GM18951 (cell line): Measurements from ENCODE around the gene ADIRF.
"Not testable (repeated sequence)": the region's sequence is repeated elsewhere in the genome, so short reads cannot be mapped to it uniquely, and the experiment has no call there.

Source experiments
- POLR2A ChIP-seq: IDR thresholded peaks from 4 replicates; pipeline ENCODE4 v1.6.1; 2011; ENCODE audit warnings: mild to moderate bottlenecking; ENCODE audit not compliant: insufficient read length, insufficient read depth; ENCODE audit errors: extremely low read depth
- in situ Hi-C: fragments of 300-500 bp; cut with MboI; formaldehyde crosslinking; loops from one replicate; pipeline ENCODE4 v1.12.0; 2022; ENCODE audit warnings: low sequenced_read_pairs, mixed read lengths, inconsistent platforms; ENCODE audit not compliant: unreplicated experiment

Gene ADIRF

DNA sequence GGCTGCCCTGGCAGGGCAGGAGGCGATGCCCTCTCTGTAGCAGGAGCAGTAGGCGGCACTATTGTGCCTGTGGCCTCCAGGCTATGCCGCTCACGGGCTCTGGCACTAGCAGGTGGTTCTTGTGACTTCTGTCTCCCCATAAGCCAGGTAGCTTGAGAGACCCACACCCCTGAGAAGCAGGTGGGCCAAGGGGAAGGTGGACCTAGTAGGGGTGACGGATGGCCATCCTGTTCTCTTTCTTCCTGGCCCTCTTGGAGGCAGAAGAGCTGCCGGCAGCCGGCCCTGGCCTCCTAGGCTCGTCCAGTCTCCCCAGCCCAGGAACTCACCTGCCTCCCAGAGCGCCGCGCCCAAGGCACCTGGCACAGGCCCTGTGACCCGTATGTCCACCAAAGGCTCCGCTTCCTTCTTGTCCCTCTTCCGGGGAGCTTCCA lies 26.3 kb upstream of the ADIRF start:
- in situ Hi-C loops: no loop called here
- no peak for TF ChIP-seq POLR2A

DNA sequence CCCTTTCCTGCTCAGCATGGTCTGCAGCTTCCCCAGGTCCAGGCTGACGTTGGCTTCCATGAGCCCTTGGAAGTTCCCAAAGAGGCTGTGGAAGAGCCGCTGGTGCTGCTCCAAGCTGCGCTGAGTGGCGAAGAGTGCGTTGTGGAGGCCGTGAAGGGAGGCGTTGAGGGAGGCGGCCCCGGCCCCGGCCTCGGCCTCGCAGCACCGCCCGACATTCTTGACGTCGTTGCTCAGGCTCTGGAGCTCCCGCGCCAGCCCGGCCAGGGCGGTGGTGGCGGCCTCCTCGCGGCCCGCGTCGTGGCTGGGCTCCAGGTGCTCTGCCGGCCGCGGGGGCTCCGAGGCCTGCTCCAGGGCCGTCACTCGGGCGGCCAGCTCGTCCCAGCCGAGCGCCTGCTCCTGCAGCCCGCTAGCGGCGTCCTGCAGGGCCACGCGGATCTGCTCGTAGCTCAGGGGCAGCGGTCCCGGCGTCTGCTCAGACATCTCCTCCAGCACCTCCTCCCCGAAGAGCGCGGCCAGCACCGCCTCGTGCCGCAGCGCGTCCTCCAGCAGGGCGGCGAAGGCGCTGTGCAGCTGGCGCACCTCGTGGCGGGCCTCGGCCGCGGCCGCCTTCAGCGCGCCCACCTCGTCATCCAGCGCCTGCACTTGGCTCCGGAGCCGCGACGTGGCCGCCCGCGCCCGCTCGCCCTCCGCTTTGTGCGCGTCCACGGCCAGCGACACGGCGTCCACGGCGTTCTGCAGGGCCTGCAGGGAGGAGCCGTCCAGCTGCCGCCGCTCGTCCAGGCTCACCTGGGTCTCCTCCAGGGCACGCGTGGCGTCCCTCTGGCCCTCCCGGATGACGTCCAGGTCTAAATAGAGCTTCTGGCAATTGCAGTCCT lies 25.6 kb upstream of the ADIRF start:
- TF ChIP-seq POLR2A: no peak
- in situ Hi-C loops: no loop called here

DNA sequence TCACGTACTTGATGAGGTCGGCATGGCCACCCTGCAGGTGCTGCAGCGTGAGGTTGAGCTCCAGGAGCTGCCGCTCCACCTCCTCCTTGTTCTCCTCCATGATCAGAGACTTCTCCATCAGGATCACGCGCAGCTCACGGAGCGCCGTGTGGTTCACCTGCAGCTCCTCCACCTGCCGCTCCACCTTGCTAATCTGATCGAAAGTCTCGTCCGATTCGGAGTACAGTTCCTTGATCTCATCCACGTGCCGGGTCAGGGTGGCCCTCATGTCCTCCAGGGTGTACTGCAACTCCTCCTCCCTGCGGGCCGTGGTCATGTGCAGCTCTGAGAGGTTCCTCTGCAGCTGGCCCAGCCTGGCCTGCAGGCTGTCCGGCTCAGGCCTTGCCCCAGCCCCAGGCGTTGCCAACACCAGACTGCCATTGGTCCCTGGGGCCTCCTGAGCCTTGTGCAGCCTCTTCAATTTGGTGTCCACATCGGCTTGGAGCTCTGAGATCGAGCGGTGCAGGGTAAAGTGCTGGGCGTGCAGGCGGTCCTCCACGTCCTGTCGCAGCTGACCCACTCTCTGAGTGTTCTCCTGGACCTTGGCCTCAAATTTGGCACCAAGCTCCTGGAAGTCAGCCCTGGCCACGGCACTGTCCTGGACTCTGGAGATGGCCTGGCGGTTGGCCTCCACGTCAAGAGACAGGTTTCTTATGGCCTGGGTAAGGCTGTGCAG lies 24.8 kb upstream of the ADIRF start:
- no peak for TF ChIP-seq POLR2A
- in situ Hi-C loops: no loop called here

DNA sequence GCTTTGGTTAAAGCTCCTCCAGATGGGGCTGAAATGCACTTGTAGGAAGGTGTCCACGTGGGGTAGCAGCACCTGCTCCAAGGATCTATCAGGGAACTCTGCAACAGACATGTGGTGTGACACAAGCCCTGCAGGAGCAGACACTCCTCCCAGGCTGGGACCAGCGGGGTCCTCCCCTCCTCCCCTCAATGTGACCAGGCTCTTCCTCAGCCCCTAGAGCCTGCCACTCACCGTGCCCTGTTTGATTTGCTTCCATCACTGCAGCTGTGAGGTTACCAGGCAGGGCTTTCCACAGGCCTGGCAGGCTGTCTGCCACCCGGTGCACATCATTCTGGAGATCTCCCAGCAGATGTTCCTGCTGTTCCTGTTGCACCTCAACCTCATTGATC lies 24.3 kb upstream of the ADIRF start:
- in situ Hi-C loops: no loop called here
- TF ChIP-seq POLR2A: no peak

DNA sequence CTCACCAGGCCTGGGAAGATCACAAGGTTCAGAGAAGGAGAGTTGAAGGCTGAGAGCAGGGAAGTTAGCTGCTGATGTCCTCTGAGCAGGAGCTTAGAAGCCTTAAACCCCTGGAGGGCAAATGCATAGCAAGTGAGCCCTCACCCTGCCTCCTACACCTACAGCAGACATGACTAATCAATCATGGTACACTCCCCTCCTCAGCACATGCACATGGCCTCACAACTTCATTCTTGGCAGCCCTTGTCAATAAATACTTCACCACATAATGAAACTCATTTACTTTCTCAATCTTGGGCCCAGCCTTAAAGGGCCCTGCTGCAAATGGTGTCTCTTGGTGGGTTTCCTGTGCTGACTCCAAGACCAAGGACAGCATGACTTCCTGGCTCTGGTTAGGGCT lies 23.8 kb upstream of the ADIRF start:
- in situ Hi-C loops: no loop called here
- TF ChIP-seq POLR2A: no peak

DNA sequence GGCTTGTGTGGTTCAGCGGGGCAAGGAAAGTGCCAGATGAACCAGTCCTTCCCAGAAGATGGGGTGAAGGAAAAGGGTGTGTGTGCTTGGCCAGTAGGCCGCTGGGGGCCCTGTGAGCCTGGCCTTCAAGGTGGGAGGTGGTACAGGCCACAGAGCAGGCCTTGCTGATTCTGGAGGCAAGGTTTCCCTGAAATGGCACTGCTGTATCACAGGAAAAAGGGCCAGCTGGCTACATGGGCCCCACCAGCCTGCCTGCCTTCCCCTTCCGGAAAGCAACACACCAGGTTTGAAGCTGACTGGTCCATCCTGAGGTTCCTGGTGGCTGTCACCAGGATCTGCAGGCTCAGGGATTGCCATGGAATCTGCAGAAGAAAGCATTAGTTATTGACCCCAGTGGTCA lies 23.4 kb upstream of the ADIRF start:
- in situ Hi-C loops: no loop called here
- no peak for TF ChIP-seq POLR2A

DNA sequence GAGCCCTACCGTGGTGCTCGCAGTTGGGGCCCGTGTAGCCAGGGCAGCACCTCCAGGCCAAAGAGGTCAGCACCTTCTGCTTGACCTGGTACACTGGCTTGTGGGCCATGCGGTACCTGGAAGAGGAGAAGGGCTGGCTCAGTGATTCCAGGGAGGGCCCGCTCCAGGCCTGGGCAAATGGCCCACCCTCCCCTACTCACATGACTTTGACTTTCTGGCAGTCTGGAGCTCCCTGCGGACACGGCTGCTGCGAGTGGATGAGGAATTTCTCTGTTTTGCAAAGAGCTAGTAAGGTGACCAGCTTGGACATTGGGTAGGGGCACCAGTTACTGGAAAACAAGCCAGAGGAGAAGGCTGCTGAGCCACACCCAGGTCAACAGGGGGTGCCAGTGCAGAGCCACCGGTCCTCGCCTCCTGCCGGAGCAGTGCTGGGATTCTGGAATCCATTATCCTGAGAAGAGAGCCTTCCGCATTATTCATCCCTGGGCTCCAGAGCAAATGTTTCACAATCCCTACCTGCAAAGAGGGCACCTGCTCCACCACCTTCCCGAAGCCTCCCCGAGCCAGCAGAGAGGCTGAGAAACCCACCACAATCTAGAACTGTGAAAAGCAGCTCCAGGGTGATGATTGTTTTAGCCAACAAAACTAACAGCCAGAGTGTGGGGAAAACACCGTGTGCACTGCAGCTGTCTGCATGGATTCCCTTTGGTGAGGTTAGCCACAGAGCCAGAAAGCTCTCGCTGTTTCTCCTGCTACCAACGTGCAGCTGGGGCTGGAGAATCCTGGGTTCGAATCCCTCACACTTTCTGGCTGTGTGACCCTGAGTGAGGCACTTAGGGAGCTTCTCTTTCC lies 22.7 kb upstream of the ADIRF start:
- TF ChIP-seq POLR2A: no peak
- in situ Hi-C loops: no loop called here

DNA sequence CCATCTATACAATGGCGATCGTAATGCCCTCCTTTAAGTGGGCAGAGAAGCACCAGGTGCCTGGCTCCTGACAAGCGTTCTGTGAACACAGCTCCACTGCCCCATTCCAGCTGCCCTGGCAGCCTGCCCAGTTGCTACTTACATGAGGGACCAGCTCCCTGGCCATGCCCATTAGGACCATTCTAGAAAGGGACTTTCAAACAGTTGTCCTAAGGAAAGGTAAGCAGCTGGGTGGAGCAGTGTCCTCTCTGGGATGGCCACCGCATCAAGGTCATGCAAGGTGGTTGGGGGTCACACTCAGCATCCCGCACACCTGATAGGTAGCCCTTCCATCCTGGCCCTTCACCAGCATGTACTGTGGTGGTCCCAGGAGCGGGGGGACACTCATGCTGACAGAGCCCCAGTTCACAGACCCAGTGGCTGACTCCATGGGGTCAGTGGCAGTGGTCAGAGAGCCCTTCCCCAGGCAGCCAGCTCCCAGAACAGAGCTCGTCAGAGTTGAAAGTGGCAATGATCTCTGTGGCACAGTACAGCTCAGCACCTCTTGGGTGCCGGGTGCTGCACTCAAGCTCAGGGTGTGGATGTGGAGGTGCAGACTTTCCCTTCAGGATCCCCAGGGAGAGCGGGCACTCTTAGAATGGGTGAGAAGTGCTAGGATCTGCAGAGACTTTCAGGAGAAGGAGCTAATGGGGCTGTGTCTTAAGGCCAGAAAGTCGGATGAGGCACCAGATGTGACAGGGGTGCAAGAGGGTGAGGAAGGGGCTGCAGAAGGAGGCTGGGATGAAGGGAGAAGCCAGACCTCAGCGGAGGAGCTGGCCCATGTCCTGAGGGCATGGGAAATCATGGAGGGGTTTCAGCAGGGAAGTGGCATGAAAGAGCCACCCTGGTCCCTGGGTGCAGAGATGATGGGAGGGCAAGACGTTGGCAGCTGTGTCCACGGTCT lies 21.8 kb upstream of the ADIRF start:
- in situ Hi-C loops: no loop called here
- no peak for TF ChIP-seq POLR2A

DNA sequence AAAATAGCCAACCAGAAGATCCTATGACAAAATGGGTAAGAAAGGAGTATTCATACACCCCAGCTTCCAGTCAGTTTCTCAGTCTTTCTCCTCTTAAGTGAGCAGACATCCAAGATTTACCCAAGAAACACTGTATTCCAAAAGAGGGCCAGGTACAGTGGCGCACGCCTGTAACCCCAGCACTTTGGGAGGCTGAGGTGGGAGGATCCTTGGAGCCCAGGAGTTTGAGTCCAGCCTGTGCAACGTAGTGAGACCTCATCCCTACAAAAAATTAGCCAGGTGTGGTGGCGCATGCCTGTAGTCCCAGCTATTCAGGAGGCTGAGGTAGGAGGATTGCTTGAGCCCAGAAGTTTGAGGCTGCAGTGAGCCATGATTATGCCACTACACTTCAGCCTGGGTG lies 20.5 kb upstream of the ADIRF start:
- in situ Hi-C loops: not testable (repeated sequence)

DNA sequence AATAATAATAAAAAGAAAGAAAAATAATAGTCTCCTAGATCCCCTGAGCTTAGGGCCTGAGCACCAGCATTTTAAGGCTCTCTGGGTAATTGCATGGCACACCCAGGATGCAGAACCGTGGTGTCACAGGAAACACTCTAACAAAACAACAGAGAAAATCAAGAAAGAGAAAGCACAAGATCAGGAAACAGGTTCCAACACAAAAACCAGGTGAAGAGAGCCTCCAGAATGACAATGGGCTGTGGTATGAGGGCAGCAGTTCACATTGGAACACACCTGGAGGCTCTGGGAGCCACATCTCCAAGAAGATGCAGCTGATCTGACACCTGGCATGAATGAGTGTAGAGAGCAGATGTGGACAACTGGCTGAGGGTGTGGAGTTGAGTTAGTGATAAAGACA lies 17.9 kb upstream of the ADIRF start:
- TF ChIP-seq POLR2A: no peak
- in situ Hi-C loops: no loop called here

DNA sequence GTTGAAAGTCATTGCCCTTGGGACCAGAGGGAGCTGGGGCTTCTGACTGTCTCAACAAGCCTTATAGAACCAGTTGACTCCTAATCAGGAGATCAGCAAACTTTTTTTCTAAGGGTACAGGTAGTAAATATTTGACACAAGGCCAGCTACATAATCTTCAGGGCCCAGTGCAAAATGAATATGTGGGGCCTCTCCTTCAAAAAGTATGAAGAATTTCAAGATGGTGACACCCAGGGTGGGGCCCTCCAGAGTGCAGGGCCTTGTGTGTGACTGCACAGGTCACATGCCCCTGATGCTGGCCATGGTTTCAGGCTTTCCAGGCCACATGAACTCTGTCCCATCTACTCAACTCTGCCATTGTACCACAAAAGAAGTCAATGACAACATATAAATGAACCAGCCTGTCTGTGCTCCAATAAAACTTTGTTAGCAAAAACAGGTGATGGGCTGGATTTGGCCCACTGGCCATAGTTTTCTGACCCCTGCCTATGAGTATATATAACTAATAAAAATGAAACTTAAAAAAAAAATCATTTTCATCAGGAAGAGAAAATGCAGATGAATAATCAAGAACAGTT lies 17.0 kb upstream of the ADIRF start:
- in situ Hi-C loops: no loop called here
- no peak for TF ChIP-seq POLR2A

DNA sequence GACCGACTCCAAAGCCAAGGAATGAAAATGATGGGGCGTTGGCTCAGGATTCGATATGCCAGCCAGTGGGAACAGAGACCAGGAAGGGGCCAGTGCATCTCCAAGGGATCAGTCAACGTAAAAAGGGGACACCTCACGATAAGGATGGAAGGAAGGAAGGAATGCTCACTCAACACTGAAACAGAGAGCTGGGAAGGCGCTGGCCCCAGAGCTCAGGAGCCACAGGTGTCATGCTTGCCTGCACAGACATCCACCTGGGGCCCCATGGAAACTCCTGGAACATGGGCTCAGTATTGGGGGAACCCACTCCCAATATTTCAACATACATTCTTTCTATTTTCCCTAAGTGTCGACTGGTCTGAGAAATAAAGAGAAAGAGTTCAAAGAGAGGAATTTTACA lies 16.2 kb upstream of the ADIRF start:
- TF ChIP-seq POLR2A: no peak
- in situ Hi-C loops: no loop called here

DNA sequence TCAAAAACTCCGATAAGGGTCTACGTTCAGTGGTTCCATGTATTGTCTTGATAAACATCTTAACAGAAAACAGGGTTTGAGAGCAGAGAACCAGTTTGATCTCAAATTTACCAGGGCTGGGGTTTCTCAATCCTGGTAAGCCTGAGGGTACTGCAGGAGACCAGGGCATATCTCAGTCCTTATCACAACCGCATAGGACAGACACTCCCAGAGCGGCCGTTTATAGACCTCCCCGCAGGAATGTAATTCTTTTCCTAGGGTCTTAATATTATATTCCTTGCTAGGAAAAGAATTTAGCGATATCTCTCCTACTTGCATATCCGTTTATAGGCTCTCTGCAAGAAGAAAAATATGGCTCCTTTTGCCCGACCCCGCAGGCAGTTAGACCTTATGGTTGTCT lies 15.6 kb upstream of the ADIRF start:
- in situ Hi-C loops: not testable (repeated sequence)
